GM13977 (cell line): ENCODE measurements around the gene CADM1.
A peak's percentile ranks its signal among the peaks of the same experiment; 100 is the strongest.

Experiments
- DNase-seq: peaks from one replicate; pipeline ENCODE4 v3.0.0; 2012; ENCODE audit warnings: low spot score
- in situ Hi-C: fragments of 300-500 bp; cut with MboI; formaldehyde crosslinking; loops from one replicate; pipeline ENCODE4 v1.12.0; 2022; ENCODE audit warnings: low sequenced_read_pairs, low pct_unique_long_range_greater_than_20kb, mixed read lengths, inconsistent platforms; ENCODE audit not compliant: unreplicated experiment
- TF ChIP-seq, protein P1 (sequence below): IDR thresholded peaks from 2 replicates; pipeline ENCODE4 v1.5.1; 2012; ENCODE audit warnings: mild to moderate bottlenecking, control low read depth; ENCODE audit not compliant: insufficient read depth; ENCODE audit errors: extremely low read depth, missing control alignments

Gene CADM1

DNA sequence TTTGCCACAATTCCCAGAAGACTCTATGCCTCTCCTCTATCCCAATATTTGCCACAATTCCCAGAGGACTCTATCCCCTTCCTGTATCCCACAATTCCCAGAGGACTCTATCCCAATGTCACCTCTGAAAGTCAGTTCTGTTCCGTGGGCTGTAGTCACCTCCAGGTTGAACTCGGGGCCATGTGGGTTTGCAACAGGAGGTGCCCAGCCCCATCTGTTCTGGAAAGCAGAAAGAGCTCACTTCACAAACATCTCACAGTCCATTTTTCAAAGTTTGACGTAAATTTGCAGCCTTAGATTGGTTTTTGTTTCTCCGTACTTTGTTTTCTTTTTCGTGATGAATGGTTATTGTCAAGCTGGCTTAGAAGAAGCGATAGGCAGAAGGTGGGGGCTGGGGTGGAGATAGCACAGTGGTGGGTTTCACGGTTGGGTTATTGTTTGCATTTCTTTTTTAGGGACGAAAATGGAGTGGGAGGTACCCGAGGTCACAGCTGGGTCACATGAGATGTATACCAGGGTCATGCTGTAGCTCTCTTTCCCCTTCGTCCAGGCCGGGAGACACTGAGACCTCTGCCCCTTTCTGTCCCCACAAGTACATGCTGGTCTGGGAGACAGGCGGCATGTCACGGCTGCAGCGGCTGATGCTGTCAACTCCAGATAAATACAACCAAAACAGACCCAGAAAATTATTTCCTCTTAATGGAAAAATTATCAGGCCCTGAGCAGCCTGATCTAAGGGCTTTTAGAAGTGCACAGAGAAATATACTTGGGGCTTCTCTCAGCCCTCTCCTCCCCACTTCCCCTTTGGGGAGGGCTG lies 374.5 kb downstream of the CADM1 start:
- no peak for DNase-seq
- in situ Hi-C loops: no loop called here
- TF ChIP-seq, protein P1, sequence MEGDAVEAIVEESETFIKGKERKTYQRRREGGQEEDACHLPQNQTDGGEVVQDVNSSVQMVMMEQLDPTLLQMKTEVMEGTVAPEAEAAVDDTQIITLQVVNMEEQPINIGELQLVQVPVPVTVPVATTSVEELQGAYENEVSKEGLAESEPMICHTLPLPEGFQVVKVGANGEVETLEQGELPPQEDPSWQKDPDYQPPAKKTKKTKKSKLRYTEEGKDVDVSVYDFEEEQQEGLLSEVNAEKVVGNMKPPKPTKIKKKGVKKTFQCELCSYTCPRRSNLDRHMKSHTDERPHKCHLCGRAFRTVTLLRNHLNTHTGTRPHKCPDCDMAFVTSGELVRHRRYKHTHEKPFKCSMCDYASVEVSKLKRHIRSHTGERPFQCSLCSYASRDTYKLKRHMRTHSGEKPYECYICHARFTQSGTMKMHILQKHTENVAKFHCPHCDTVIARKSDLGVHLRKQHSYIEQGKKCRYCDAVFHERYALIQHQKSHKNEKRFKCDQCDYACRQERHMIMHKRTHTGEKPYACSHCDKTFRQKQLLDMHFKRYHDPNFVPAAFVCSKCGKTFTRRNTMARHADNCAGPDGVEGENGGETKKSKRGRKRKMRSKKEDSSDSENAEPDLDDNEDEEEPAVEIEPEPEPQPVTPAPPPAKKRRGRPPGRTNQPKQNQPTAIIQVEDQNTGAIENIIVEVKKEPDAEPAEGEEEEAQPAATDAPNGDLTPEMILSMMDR: no peak

DNA sequence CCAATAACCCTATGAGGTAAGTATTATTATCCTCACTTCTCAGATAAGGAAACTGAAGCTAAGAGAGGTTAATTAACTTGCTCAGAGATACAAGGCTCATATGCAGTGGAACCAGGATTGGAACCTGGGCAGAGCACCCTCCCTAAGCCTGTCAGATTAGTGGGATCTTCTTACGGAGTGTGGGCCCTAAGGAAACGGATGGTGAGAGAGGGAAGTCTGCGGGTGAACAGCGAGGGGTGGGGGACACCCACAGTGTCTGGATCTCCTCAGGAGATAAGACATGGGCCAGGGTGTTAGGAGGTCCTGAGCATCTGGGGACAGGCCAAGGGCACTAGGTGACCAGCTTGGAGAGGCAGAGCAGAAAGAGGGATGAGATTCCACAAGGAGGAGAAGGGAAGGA lies 376.0 kb downstream of the CADM1 start:
- TF ChIP-seq, protein P1: no peak
- in situ Hi-C loops: no loop called here
- no peak for DNase-seq

DNA sequence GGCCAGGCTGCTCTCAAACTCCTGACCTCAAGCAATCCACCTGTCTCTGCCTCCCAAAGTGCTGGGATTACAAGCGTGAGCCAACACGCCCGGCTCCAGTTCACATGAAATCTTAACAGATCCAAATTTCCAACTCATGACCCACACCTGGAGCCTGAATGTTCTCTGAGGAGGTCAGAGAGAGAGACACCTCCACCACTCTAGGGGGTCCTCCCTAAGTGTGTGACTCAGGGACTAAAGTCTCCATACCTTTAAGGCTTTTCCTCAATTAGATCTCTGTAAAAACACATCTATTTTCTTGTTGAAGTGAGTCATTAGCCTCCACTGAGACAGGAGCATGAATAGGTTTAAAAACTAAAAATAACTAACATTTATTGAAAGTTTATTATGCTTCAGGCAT lies 376.4 kb downstream of the CADM1 start:
- TF ChIP-seq, protein P1: no peak
- no peak for DNase-seq
- in situ Hi-C loops: no loop called here

DNA sequence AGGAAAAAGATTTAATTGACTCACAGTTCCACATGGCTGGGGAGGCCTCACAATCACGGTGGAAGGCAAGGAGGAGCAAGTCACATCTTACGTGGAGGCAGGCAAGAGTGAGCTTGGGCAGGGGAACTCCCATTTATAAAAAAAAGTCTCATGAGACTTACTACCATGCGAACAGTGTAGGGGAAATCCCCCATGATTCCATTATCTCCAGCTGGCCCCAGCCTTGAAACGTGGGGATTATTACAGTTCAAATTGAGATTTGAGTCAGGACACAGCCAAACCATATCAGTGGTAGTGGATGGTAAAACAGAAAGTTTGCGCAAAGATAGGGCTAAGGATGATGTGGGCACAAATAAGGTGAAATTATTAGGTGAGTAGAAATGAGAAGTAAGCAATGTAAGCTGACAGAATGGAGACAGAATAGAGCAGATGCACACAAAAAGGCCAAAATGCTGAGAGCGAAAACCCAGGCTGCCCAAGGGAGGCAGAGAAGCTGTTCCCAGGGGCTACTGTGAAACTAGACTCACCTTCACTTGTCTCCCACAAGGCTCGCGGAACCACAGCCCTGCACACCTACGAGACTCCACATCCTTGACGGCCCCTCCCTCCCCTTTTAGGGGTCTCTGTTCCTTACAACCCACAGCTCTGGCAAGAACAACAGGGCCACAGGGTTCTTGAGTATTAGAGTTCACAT lies 377.6 kb downstream of the CADM1 start:
- TF ChIP-seq, protein P1: no peak
- in situ Hi-C loops: no loop called here
- peak; percentile 64 for DNase-seq

DNA sequence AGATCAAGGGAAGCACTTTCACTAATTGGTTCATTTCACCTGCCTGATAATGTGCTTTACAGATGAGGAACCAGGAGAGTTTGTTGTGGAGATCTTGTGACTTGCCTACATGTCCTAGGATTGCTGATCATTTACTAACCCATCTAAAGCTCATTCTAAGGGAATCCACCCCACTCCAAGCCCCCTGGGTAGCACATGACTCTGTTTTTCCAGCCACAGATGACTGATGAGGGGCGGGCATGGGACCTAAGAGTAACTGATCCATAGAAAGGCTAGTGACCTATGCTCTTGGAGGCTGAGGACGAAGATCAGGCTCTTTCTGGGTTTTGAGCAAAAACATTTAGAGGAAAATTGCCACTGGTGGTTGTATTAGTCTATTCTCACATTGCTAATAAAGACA lies 378.1 kb downstream of the CADM1 start:
- in situ Hi-C loops: no loop called here
- TF ChIP-seq, protein P1: no peak
- DNase-seq: no peak

DNA sequence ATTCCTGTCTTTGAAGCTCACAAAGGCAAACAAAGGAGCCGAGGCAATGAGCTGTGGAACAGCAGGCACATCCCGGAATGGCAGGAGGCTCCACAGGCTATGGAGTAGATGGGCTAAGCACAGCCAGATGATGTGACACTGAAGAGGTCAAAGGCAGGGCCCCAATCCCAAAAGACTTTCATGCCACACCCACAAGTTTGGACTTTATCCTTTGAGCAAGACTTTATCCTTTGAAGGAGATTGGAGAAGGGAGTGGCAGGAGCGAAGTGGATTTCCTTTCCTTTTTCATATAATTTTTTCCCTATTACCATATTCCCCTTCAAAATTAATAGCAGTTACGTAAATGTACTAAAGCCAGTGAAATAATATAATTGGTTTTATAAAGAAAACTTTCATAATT lies 379.4 kb downstream of the CADM1 start:
- TF ChIP-seq, protein P1: no peak
- in situ Hi-C loops: no loop called here

More for the DNA sequence above, 379.4 kb downstream of the CADM1 start:
- no peak for DNase-seq
